Loucy (cell line): ENCODE measurements around the gene PLTP.

Experiments
- H2AFZ ChIP-seq: fragments of 200-600 bp; sonication (generic); 2 replicates; pipeline ENCODE4 v1.6.0; 2016; ENCODE audit warnings: antibody characterized with exemption, mild to moderate bottlenecking, low read length, moderate library complexity
- H3F3A ChIP-seq: fragments of 200-600 bp; 2 replicates; pipeline ENCODE4 v1.6.0; 2016; ENCODE audit warnings: antibody characterized with exemption, low read depth, mild to moderate bottlenecking
- H3K27me3 ChIP-seq: fragments of 200-600 bp; sonication (generic); 2 replicates; pipeline ENCODE4 v1.6.1; 2014; ENCODE audit warnings: low read length, mild to moderate bottlenecking; ENCODE audit not compliant: insufficient read depth, poor library complexity, severe bottlenecking
- H3K36me3 ChIP-seq: fragments of 200-600 bp; sonication (generic); 2 replicates; pipeline ENCODE4 v1.6.1; 2016; ENCODE audit warnings: low read length; ENCODE audit not compliant: insufficient read depth
- H3K4me1 ChIP-seq: fragments of 200-600 bp; sonication (generic); 2 replicates; pipeline ENCODE4 v1.5.1; 2014; ENCODE audit warnings: low read length, mild to moderate bottlenecking; ENCODE audit not compliant: insufficient read depth, poor library complexity, severe bottlenecking
- H3K4me2 ChIP-seq: fragments of 200-600 bp; sonication (generic); 2 replicates; pipeline ENCODE4 v1.6.0; 2014; ENCODE audit warnings: antibody characterized with exemption, low read length, low read depth, mild to moderate bottlenecking; ENCODE audit not compliant: poor library complexity, severe bottlenecking
- H3K4me3 ChIP-seq: fragments of 200-600 bp; sonication (generic); 2 replicates; pipeline ENCODE4 v1.5.1; 2014; ENCODE audit warnings: low read length, mild to moderate bottlenecking, mixed read lengths; ENCODE audit not compliant: poor library complexity, severe bottlenecking
- H3K79me2 ChIP-seq: fragments of 200-600 bp; sonication (generic); 2 replicates; pipeline ENCODE4 v1.6.1; 2014; ENCODE audit warnings: low read length; ENCODE audit not compliant: insufficient read depth
- H3K9ac ChIP-seq: fragments of 200-600 bp; sonication (generic); 2 replicates; pipeline ENCODE4 v1.6.0; 2014; ENCODE audit warnings: mild to moderate bottlenecking, low read depth, low read length, moderate library complexity; ENCODE audit not compliant: poor library complexity, severe bottlenecking
- H3K9me2 ChIP-seq: fragments of 200-600 bp; sonication (generic); replicated peaks from 2 replicates; pipeline ENCODE4 v1.6.1; 2016; ENCODE audit warnings: low read depth, low read length, mixed read lengths
- H3K9me3 ChIP-seq: fragments of 200-600 bp; sonication (generic); 2 replicates; pipeline ENCODE4 v1.6.1; 2014; ENCODE audit warnings: mild to moderate bottlenecking, antibody characterized with exemption, low read length, low read depth; ENCODE audit not compliant: insufficient read depth
- H4K20me1 ChIP-seq: fragments of 200-600 bp; sonication (generic); 2 replicates; pipeline ENCODE4 v1.6.0; 2014; ENCODE audit warnings: antibody characterized with exemption, low read length, mild to moderate bottlenecking; ENCODE audit not compliant: insufficient read depth, poor library complexity, severe bottlenecking
- EZH2phosphoT487 ChIP-seq: fragments of 200-600 bp; IDR thresholded peaks from 2 replicates; pipeline ENCODE4 v1.6.1; 2018; ENCODE audit warnings: antibody characterized with exemption, mild to moderate bottlenecking, moderate library complexity, borderline replicate concordance
- TF ChIP-seq, protein P1 (sequence below): fragments of 200-600 bp; sonication (generic); conservative IDR thresholded peaks from 2 replicates; pipeline ENCODE4 v1.5.1; 2014; ENCODE audit warnings: mild to moderate bottlenecking, antibody characterized with exemption, low read length

The PLTP gene, protein sequence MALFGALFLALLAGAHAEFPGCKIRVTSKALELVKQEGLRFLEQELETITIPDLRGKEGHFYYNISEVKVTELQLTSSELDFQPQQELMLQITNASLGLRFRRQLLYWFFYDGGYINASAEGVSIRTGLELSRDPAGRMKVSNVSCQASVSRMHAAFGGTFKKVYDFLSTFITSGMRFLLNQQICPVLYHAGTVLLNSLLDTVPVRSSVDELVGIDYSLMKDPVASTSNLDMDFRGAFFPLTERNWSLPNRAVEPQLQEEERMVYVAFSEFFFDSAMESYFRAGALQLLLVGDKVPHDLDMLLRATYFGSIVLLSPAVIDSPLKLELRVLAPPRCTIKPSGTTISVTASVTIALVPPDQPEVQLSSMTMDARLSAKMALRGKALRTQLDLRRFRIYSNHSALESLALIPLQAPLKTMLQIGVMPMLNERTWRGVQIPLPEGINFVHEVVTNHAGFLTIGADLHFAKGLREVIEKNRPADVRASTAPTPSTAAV

DNA sequence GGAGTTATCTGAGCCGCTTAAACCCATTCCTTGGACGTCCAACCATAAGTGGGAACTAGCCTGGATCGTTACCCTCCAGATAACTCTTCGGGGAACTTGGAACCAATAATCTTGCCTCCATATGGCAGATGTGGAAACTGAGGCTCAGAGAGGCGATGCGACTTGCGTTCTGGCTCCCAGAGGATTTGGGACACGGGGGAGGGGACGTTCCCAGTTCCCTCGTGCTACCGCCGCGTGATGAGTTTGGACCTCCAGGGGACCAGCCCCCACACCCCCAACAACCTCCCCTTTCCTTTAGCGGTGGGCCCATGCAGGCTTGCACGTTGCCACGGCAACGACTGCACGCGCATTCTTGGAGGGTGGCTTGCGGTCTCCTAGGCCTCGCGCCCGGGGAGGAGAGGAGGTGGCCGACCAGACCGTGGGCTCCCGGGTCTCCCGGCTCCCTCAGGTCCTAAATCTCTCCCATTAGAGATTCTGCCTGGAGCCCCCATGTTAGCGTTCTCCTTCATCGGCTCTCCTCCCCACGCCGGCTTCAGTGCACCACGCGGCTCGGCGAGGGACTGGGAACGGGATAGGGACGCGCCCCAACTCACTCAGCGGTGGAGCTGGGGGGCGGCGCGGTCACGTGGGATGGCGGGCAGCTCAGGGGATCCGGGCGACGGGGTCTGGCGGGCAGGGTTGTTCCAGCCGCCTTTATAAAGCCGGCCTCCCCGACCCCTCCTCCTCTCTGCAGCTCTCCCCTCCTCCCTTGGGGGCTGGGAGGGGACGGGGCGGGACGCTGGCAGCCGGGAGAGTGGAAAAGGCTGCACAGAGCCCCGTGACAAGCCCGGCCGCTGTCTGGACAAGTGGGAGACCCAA, at the start of gene PLTP:
PLTP (minus strand) TSS at position 670 of the 858 bp plus-strand sequence. CDS start 703 bp downstream, outside the sequence.
- H3F3A ChIP-seq = no peaks in the 10 kb centered on the region
- peaks cover 9% of the 10 kb centered on the region for H3K4me1 ChIP-seq
- H3K9ac ChIP-seq = peak within 1 kb of the TSS; percentile 21
- H3K9me3 ChIP-seq = no peaks in the 10 kb centered on the region
- H3K4me3 ChIP-seq = peak within 1 kb of the TSS; percentile 67
- H3K36me3 ChIP-seq = no peaks in the 10 kb centered on the region
- no peaks in the 10 kb centered on the region for H3K9me2 ChIP-seq
- TF ChIP-seq, protein P1, sequence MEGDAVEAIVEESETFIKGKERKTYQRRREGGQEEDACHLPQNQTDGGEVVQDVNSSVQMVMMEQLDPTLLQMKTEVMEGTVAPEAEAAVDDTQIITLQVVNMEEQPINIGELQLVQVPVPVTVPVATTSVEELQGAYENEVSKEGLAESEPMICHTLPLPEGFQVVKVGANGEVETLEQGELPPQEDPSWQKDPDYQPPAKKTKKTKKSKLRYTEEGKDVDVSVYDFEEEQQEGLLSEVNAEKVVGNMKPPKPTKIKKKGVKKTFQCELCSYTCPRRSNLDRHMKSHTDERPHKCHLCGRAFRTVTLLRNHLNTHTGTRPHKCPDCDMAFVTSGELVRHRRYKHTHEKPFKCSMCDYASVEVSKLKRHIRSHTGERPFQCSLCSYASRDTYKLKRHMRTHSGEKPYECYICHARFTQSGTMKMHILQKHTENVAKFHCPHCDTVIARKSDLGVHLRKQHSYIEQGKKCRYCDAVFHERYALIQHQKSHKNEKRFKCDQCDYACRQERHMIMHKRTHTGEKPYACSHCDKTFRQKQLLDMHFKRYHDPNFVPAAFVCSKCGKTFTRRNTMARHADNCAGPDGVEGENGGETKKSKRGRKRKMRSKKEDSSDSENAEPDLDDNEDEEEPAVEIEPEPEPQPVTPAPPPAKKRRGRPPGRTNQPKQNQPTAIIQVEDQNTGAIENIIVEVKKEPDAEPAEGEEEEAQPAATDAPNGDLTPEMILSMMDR = no peak
- no peak for TF ChIP-seq EZH2phosphoT487
- H3K4me2 ChIP-seq = peak within 1 kb of the TSS; percentile 73
- H2AFZ ChIP-seq = peak within 1 kb of the TSS; percentile 26
- no peaks in the 10 kb centered on the region for H3K27me3 ChIP-seq
- H3K79me2 ChIP-seq = no peaks in the 10 kb centered on the region
- no peaks in the 10 kb centered on the region for H4K20me1 ChIP-seq

DNA sequence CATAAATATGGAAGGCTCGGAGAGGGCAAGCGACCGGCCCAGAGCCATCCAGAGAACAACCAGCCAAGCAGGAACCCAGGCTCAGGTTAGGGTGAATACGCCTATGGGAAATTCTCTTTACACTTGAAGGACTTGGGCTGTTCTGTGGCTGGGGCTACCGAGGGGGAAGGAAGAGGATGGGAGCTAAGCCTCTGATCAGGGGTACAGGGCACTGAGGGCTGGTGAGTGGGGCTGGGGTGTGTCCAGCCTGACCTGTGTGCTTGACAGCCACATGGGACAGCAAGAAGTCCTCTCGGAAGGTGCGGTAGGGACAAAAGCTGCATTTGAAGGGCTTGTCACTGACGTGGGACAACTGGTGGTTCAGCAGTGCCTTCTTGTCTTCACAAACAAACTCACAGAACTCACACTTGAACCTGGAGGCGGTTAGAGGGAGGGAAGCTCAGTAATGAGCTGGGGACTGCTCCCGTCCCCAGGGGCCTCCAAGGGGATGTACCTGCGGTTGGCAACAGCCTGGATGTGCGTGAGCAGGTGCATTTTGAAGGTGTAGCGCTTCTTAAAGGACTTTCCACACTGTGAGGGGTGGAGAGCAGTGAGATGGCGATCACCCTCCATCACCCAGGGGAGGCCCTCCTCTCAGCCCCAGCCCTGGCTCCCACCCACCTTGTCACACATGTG, 48.1 kb upstream of the PLTP start:
- H3K9ac ChIP-seq = no peak overlapping the region
- H3K9me2 ChIP-seq = no peaks in the 10 kb centered on the region
- no peaks in the 10 kb centered on the region for H3K4me1 ChIP-seq
- H3K4me3 ChIP-seq = no peak overlapping the region
- H2AFZ ChIP-seq = no peak overlapping the region
- H3K9me3 ChIP-seq = no peaks in the 10 kb centered on the region
- H3K27me3 ChIP-seq = no peaks in the 10 kb centered on the region
- no peaks in the 10 kb centered on the region for H4K20me1 ChIP-seq
- H3F3A ChIP-seq = no peaks in the 10 kb centered on the region
- H3K36me3 ChIP-seq = peaks cover 45% of the 10 kb centered on the region; the same call in 1 of the 2 replicates
- TF ChIP-seq EZH2phosphoT487 = no peak
- TF ChIP-seq, protein P1 = no peak
- H3K79me2 ChIP-seq = no peaks in the 10 kb centered on the region
- no peak overlapping the region for H3K4me2 ChIP-seq

DNA sequence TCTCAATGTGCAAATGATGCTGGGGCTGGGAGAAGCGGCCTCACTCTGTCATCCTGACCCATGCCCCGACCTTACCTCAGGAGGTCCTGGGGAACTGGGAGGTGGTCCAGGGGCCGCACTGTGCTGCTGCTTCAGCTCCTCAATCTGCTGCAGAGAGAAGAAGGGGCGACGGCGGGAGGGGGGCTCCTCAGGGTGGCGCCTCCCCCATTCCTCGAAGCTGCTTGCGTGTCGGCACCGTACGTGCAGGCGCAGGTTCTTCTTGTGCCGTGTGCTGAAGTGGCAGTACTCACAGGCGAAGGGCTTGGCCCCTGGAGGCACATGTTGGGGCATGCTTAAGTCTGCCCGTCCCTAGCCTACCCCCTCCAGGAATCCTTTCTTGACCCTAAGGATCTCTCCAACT, 47.2 kb upstream of the PLTP start:
- Histone ChIP-seq H3K4me1 (no peaks in the 10 kb centered on the region), H3F3A (no peaks in the 10 kb centered on the region), H3K4me3 (no peak overlapping the region), H3K9me2 (no peaks in the 10 kb centered on the region), H3K9me3 (no peaks in the 10 kb centered on the region), H2AFZ (no peak overlapping the region), H3K4me2 (no peak overlapping the region), H3K36me3 (peaks cover 40% of the 10 kb centered on the region; the same call in 1 of the 2 replicates), H4K20me1 (no peaks in the 10 kb centered on the region), H3K79me2 (no peaks in the 10 kb centered on the region), H3K9ac (no peak overlapping the region), H3K27me3 (no peaks in the 10 kb centered on the region)
- TF ChIP-seq, protein P1 = no peak
- TF ChIP-seq EZH2phosphoT487 = no peak
